Neural progenitor cell (in vitro differentiated cells): Measurements from ENCODE around the gene AGT. TPM values are rescaled to one million over a fixed set of nuclear protein-coding genes. Genes with fewer than 3 reads are reported as not detected.

Experiments used
- DNase-seq: peaks from one replicate; pipeline ENCODE4 v3.0.0-alpha.2; 2016; ENCODE audit warnings: low spot score
- H2AFZ ChIP-seq: fragments of 200-600 bp; sonication (generic); replicated peaks from 2 replicates; pipeline ENCODE4 v1.6.1; 2016; ENCODE audit warnings: antibody characterized with exemption
- H3F3A ChIP-seq: fragments of 200-600 bp; sonication (generic); 2 replicates; pipeline ENCODE4 v1.6.1; 2016; ENCODE audit warnings: antibody characterized with exemption, low read depth
- H3K27ac ChIP-seq: fragments of 200-600 bp; sonication (generic); 2 replicates; pipeline ENCODE4 v1.5.1; 2016; ENCODE audit warnings: mild to moderate bottlenecking
- H3K27me3 ChIP-seq: fragments of 200-600 bp; sonication (generic); 2 replicates; pipeline ENCODE4 v1.6.1; 2016; ENCODE audit warnings: mild to moderate bottlenecking, moderate library complexity
- H3K36me3 ChIP-seq: fragments of 200-600 bp; sonication (generic); 2 replicates; pipeline ENCODE4 v1.5.1; 2016
- H3K4me1 ChIP-seq: fragments of 200-600 bp; sonication (generic); 2 replicates; pipeline ENCODE4 v1.6.1; 2016; ENCODE audit warnings: mixed run types
- H3K4me2 ChIP-seq: fragments of 200-600 bp; sonication (generic); 2 replicates; pipeline ENCODE4 v1.6.1; 2016
- H3K4me3 ChIP-seq: fragments of 200-600 bp; sonication (generic); 2 replicates; pipeline ENCODE4 v1.5.1; 2016
- H3K79me2 ChIP-seq: fragments of 200-600 bp; sonication (generic); 2 replicates; pipeline ENCODE4 v1.6.1; 2016; ENCODE audit warnings: low read depth
- H3K9ac ChIP-seq: fragments of 200-600 bp; sonication (generic); 2 replicates; pipeline ENCODE4 v1.6.1; 2016
- H3K9me3 ChIP-seq: fragments of 200-600 bp; sonication (generic); 2 replicates; pipeline ENCODE4 v1.5.1; 2016; ENCODE audit warnings: low read depth
- H4K20me1 ChIP-seq: fragments of 200-600 bp; sonication (generic); 2 replicates; pipeline ENCODE4 v1.6.1; 2016; ENCODE audit warnings: low read depth
- H3K27ac Mint-ChIP-seq: 3 replicates; pipeline ENCODE4 v1.8.0; 2021; ENCODE audit warnings: mixed read lengths
- H3K27me3 Mint-ChIP-seq: 2 replicates; pipeline ENCODE4 v1.8.0; 2022; ENCODE audit warnings: low read depth, mild to moderate bottlenecking, inconsistent platforms, moderate library complexity, mixed read lengths; ENCODE audit not compliant: insufficient read depth
- H3K36me3 Mint-ChIP-seq: 3 replicates; pipeline ENCODE4 v1.8.0; 2021; ENCODE audit warnings: mixed read lengths
- H3K4me1 Mint-ChIP-seq: 3 replicates; pipeline ENCODE4 v1.8.0; 2021; ENCODE audit warnings: mixed read lengths
- H3K4me3 Mint-ChIP-seq: 3 replicates; pipeline ENCODE4 v1.8.0; 2021; ENCODE audit warnings: mild to moderate bottlenecking, moderate library complexity, mixed read lengths
- H3K9me3 Mint-ChIP-seq: 3 replicates; pipeline ENCODE4 v1.8.0; 2020; ENCODE audit warnings: mixed read lengths
- CTCF ChIP-seq: fragments of 200-600 bp; sonication (generic); IDR thresholded peaks from 2 replicates; pipeline ENCODE4 v1.5.1; 2017; ENCODE audit warnings: antibody characterized with exemption, mild to moderate bottlenecking
- EZH2 ChIP-seq: fragments of 200-600 bp; sonication (generic); IDR thresholded peaks from 2 replicates; pipeline ENCODE4 v1.6.1; 2017; ENCODE audit warnings: antibody characterized with exemption, mild to moderate bottlenecking, moderate library complexity
- EZH2phosphoT487 ChIP-seq: fragments of 200-600 bp; sonication (generic); IDR thresholded peaks from 2 replicates; pipeline ENCODE4 v1.6.1; 2017; ENCODE audit warnings: antibody characterized with exemption
- total RNA-seq: library from RNA; depleted of rRNA; stranded (reverse); fragments of >200 nt; gene quantifications from 2 replicates; pipeline ENCODE4 v1.2.3, GENCODE V29; 2015; ENCODE audit warnings: low replicate concordance

Gene AGT
- total RNA-seq, 1 donor from 2014 or later, result 0.80 TPM

- DNase-seq, result no peak
- no peaks in the 10 kb centered on the region for H3K4me1 ChIP-seq
- TF ChIP-seq EZH2 (no peak), CTCF (no peak), EZH2phosphoT487 (no peak)
- H3K36me3 Mint-ChIP-seq, result peaks cover 20% of the 10 kb centered on the region
- no peak overlapping the region for H3K4me2 ChIP-seq
- H3K27me3 ChIP-seq, result no peaks in the 10 kb centered on the region
- no peak overlapping the region for H3K27ac Mint-ChIP-seq
- H3F3A ChIP-seq, result peaks cover 4% of the 10 kb centered on the region
- H3K4me3 ChIP-seq, result no peak overlapping the region
- no peak overlapping the region for H3K9ac ChIP-seq
- no peaks in the 10 kb centered on the region for H3K79me2 ChIP-seq
- peaks cover 2% of the 10 kb centered on the region for H3K27me3 Mint-ChIP-seq
- H4K20me1 ChIP-seq, result no peaks in the 10 kb centered on the region
- H3K4me1 Mint-ChIP-seq, result peaks cover 8% of the 10 kb centered on the region
- no peaks in the 10 kb centered on the region for H3K9me3 ChIP-seq
- H3K36me3 ChIP-seq, result peaks cover 7% of the 10 kb centered on the region
- H3K4me3 Mint-ChIP-seq, result no peak overlapping the region
- H2AFZ ChIP-seq, result no peak overlapping the region
- no peak overlapping the region for H3K27ac ChIP-seq
- no peaks in the 10 kb centered on the region for H3K9me3 Mint-ChIP-seq
Measured at GRCh38 chr1:230691615-230692014, 22.3 kb downstream of the AGT start.

- Mint-ChIP-seq H3K4me3 (no peak overlapping the region), H3K4me1 (peaks cover 8% of the 10 kb centered on the region), H3K36me3 (peaks cover 20% of the 10 kb centered on the region), H3K27me3 (peaks cover 2% of the 10 kb centered on the region), H3K9me3 (no peaks in the 10 kb centered on the region), H3K27ac (no peak overlapping the region)
- Histone ChIP-seq H4K20me1 (no peaks in the 10 kb centered on the region), H3K27ac (no peak overlapping the region), H2AFZ (no peak overlapping the region), H3K9ac (no peak overlapping the region), H3K4me1 (no peaks in the 10 kb centered on the region), H3K27me3 (no peaks in the 10 kb centered on the region), H3K4me3 (no peak overlapping the region), H3K79me2 (no peaks in the 10 kb centered on the region), H3K4me2 (no peak overlapping the region), H3F3A (peaks cover 4% of the 10 kb centered on the region), H3K9me3 (no peaks in the 10 kb centered on the region), H3K36me3 (peaks cover 14% of the 10 kb centered on the region)
- DNase-seq, result no peak
- TF ChIP-seq CTCF, result no peak
- no peak for TF ChIP-seq EZH2phosphoT487
- no peak for TF ChIP-seq EZH2
Measured at GRCh38 chr1:230690101-230690500, 23.8 kb downstream of the AGT start.

GRCh38 chr1:230686747-230687146, 27.2 kb downstream of the AGT start:
- TF ChIP-seq EZH2 (no peak), CTCF (no peak), EZH2phosphoT487 (no peak)
- H3K36me3 ChIP-seq, result peaks cover 21% of the 10 kb centered on the region

More at GRCh38 chr1:230686747-230687146, 27.2 kb downstream of the AGT start:
- H3K4me3 Mint-ChIP-seq, result no peak overlapping the region
- DNase-seq, result no peak
- Histone ChIP-seq H3K27ac (no peak overlapping the region), H3K4me1 (no peaks in the 10 kb centered on the region), H3F3A (no peaks in the 10 kb centered on the region), H3K4me3 (no peak overlapping the region), H4K20me1 (no peaks in the 10 kb centered on the region), H3K79me2 (no peaks in the 10 kb centered on the region), H3K4me2 (no peak overlapping the region), H3K9me3 (no peaks in the 10 kb centered on the region), H3K27me3 (no peaks in the 10 kb centered on the region), H2AFZ (no peak overlapping the region), H3K9ac (no peak overlapping the region)
- peaks cover 13% of the 10 kb centered on the region for H3K36me3 Mint-ChIP-seq
- no peaks in the 10 kb centered on the region for H3K4me1 Mint-ChIP-seq
- no peaks in the 10 kb centered on the region for H3K27me3 Mint-ChIP-seq
- no peak overlapping the region for H3K27ac Mint-ChIP-seq
- H3K9me3 Mint-ChIP-seq, result no peaks in the 10 kb centered on the region
